ENCODE results near the gene COX6A2.

DNA sequence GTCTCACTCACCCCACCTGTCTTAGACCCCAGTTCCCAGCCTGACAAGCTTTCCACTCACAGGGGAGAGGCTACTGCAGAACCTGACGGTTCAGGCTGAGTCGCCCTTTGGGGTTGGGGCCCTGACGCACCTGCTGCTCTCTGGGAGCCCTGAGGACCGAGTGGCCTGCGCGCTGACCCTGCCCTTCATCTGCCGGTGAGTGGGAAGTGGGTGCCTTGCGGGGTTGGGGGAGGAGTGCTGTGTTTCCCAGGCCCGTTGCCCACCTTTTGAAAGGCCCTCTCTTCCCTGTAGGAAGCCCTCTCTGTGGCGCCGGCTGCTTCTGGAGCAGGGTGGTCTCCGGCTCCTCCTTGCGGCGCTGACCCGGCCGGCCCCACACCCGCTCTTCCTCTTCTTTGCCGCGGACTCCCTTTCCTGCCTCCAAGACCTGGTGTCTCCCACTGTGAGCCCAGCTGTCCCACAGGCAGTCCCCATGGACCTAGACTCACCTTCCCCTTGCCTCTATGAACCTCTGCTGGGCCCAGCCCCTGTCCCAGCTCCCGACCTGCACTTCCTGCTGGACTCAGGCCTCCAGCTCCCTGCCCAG lies 37.7 kb upstream of the COX6A2 start:
- TF ChIP-seq, protein P1, sequence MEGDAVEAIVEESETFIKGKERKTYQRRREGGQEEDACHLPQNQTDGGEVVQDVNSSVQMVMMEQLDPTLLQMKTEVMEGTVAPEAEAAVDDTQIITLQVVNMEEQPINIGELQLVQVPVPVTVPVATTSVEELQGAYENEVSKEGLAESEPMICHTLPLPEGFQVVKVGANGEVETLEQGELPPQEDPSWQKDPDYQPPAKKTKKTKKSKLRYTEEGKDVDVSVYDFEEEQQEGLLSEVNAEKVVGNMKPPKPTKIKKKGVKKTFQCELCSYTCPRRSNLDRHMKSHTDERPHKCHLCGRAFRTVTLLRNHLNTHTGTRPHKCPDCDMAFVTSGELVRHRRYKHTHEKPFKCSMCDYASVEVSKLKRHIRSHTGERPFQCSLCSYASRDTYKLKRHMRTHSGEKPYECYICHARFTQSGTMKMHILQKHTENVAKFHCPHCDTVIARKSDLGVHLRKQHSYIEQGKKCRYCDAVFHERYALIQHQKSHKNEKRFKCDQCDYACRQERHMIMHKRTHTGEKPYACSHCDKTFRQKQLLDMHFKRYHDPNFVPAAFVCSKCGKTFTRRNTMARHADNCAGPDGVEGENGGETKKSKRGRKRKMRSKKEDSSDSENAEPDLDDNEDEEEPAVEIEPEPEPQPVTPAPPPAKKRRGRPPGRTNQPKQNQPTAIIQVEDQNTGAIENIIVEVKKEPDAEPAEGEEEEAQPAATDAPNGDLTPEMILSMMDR (IDR thresholded peaks at IDR 0.05) = no peak
- TF ChIP-seq POLR2A (IDR thresholded peaks at IDR 0.05) (no peak), POLR2AphosphoS5 (IDR thresholded peaks at IDR 0.05) (no peak)

All from breast epithelium (tissue), 3 donors.